Heart left ventricle (tissue), 16 donors: ENCODE data around the gene TCF20. TPM values are rescaled to one million over a fixed set of nuclear protein-coding genes. Genes with fewer than 3 reads are reported as not detected.

Source experiments
- ATAC-seq, 4 donors: fragments of 200-7000 bp; cut with Tn5 transposase; one replicate each; pipeline ENCODE4 v1.9.1; 2020 to 2022; ENCODE audit warnings: moderate library complexity in 4 of 4, mild to moderate bottlenecking in 3 of 4, moderate number of reproducible peaks in 1 of 4
- DNase-seq, 5 donors: peaks; one replicate each; pipeline ENCODE4 v3.0.0-alpha.2; 2020
- H3K27ac ChIP-seq, 12 donors: fragments of 200-600 bp; sonication (generic) in 4 of 12; one replicate each; pipeline versions ENCODE4 v1.5.0 to v1.8.0; 2016 to 2022; ENCODE audit warnings: mild to moderate bottlenecking in 2 of 12
- H3K27me3 ChIP-seq, 9 donors: fragments of 200-600 bp; sonication (generic) in 2 of 9; one replicate each; pipeline versions ENCODE4 v1.5.1 to v1.8.0; 2016 to 2022; ENCODE audit warnings: mild to moderate bottlenecking in 3 of 9
- H3K36me3 ChIP-seq, 9 donors: fragments of 200-600 bp; sonication (generic) in 2 of 9; one replicate each; pipeline versions ENCODE4 v1.5.0 to v1.8.0; 2018 to 2022; ENCODE audit warnings: mild to moderate bottlenecking in 2 of 9
- H3K4me1 ChIP-seq, 12 donors: fragments of 200-600 bp; sonication (generic) in 4 of 12; one replicate each; pipeline versions ENCODE4 v1.5.0 to v1.8.0; 2016 to 2022; ENCODE audit warnings: mild to moderate bottlenecking in 3 of 12
- H3K4me3 ChIP-seq, 12 donors: fragments of 200-600 bp; sonication (generic) in 4 of 12; one replicate each; pipeline versions ENCODE4 v1.5.0 to v1.8.0; 2017 to 2022; ENCODE audit warnings: mild to moderate bottlenecking in 9 of 12, moderate library complexity in 4 of 12
- H3K9me3 ChIP-seq, 12 donors: fragments of 200-600 bp; sonication (generic) in 4 of 12; one replicate each; pipeline versions ENCODE4 v1.5.0 to v1.8.0; 2016 to 2022; ENCODE audit warnings: mild to moderate bottlenecking in 1 of 12
- CTCF ChIP-seq, 12 donors: fragments of 200-600 bp; sonication (generic) in 4 of 12; IDR thresholded peaks; one replicate each; pipeline versions ENCODE4 v1.5.0 to v1.8.0; 2018 to 2022; ENCODE audit warnings: antibody characterized with exemption in 12 of 12, mild to moderate bottlenecking in 5 of 12
- POLR2A ChIP-seq, 2 donors: fragments of 450-650 bp; IDR thresholded peaks; one replicate each; pipeline ENCODE4 v1.6.1; 2017; ENCODE audit warnings: antibody characterized with exemption in 2 of 2, mild to moderate bottlenecking in 2 of 2, moderate library complexity in 2 of 2
- WGBS, 4 donors: extraction: QIAGEN DNeasy Blood & Tissue Kit in 2 of 4; methylation state at CpG; one replicate each; pipeline versions ENCODE4 v1.1.5 to v1.1.7; 2013 to 2018; 5-methylcytosine and 5-hydroxymethylcytosine counted together
- intact Hi-C, 10 donors: fragments of 100-400 bp; cut with DNase I; formaldehyde crosslinking; loops; one replicate each; pipeline versions ENCODE4 v1.11.1 to v1.14.2; 2022
- polyA plus RNA-seq, 2 donors: library from polyadenylated mRNA; stranded (reverse); fragments of 200-250 nt; gene quantifications; one replicate each; pipeline ENCODE4 v1.2.3, GENCODE V29; 2013
- total RNA-seq, 9 donors: library from RNA; depleted of rRNA in 2 of 9; stranded (reverse); fragments of >200 nt in 2 of 9; fragmentation: NEBNext Ultra II Directional in 3 of 9; extraction: Animal tissue kit (Norgen Biotek cat#: 25700) in 3 of 9; gene quantifications; one replicate each; pipeline versions ENCODE4 v1.1.0 to v1.2.4, GENCODE V29; 2016 to 2023
- donor health status: ischemic (EF 13 %, LVEDD 7.1; RV severe dilation, severe dysfunction).
- donor health status: healthy with polysubstance abuse.
- donor health status: DM: no; HTN: yes; CAD: no.
- donor health status: DM: no; HTN: no; CAD: no.
- donor health status: ischemic (EF 25% LVEDD 6.9; RV normal size, moderate dysfunction).
- donor health status: ischemic (EF 25% LVEDD 5.7; RV mildly dilated, moderate dysfunction).
- donor health status: healthy.
- donor health status: DM: yes; HTN: yes; CAD: no.
- donor health status: ischemic (EF 35%, LVEDD 5.7; RV mildly dilated, moderate dysfunction).
- donor health status: nonischemic (EF 11% LVEDD 7.7; RV severe dilation, severe dysfunction).
- donor health status: DM: yes; HTN: yes; CAD: no.
- donor health status: PGD.
- donor health status: ischemic (EF 29% LVEDD 5.4; RV normal size, mild dysfunction).
- donor health status: nonischemic (EF 23%, LVEDD 6.1; RV moderate dilation, normal function).

TCF20 gene
- total and polyA plus RNA-seq, 11 donors: 5.2 to 25.7 (median 15.7) TPM

DNA sequence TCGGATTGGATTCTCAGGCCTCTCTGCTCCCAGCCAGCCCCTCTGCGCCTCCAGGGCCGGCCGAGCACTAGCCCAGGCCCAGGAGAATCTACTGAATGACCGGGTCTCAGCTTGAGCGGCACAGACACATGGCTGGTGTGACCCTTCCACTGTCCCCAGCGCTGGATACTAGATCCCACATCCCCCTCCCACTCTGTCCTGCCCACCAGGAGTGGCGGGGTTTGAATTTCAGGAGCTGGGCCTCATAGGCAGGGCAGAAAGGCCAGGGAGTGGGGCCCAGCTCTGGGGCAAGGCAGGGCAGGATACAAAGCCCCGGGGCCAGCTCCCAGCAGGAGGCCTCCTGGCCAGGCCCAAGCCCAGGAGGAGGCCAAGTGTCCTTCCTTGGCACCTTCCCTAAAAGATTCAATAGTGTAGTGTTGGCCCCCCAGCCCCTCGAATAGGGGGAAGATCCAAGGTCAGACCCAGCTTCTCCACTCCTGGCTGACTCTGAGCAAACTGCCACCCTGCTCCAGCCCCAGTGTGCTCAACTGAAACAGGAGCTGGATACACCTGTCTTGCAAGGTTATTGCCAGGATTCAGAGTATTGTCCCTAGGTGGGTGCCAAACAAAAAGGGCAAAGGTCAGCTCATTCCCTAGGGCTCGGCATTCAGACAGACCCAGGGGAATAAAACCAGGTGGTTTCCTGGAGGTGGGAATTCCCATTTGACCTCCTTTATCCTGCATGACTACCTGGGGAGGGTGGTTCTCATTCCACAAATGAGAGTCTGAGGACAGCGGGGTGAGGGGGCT, 22.5 kb upstream of the TCF20 start:
- Histone ChIP-seq H3K27me3 (no peaks in the 10 kb centered on the region), H3K4me1 (peaks cover 0 to 16% (median 0%) of the 10 kb centered on the region in 12 donors), H3K4me3 (no peak overlapping the region), H3K27ac (no peak overlapping the region), H3K9me3 (no peaks in the 10 kb centered on the region), H3K36me3 (no peaks in the 10 kb centered on the region)
- TF ChIP-seq CTCF (IDR thresholded peaks at IDR 0.05): no peak
- no peak for TF ChIP-seq POLR2A (IDR thresholded peaks at IDR 0.05)
- DNase-seq (no peak), ATAC-seq (no peak)
- WGBS, 4 donors: 51 to 90% (median 85%) methylated on average over 4 to 12 of the region's 12 CpGs
- intact Hi-C loops: no loop called here

- Histone ChIP-seq H3K9me3 (no peaks in the 10 kb centered on the region), H3K36me3 (no peaks in the 10 kb centered on the region), H3K4me1 (peaks cover 0 to 11% (median 0%) of the 10 kb centered on the region in 12 donors), H3K27ac (no peak overlapping the region), H3K4me3 (no peak overlapping the region), H3K27me3 (peaks cover 0 to 6% (median 0%) of the 10 kb centered on the region in 9 donors)
- TF ChIP-seq CTCF (IDR thresholded peaks at IDR 0.05) (no peak), POLR2A (IDR thresholded peaks at IDR 0.05) (no peak)
- ATAC-seq: no peak
- intact Hi-C loops: no loop called here
- no peak for DNase-seq
- 81 to 89% (median 86%) methylated on average over 4 to 6 of the region's 6 CpGs for WGBS, 4 donors
These were observed 20.8 kb upstream of the TCF20 start for GRCh38 chr22:42291287-42291686.

DNA sequence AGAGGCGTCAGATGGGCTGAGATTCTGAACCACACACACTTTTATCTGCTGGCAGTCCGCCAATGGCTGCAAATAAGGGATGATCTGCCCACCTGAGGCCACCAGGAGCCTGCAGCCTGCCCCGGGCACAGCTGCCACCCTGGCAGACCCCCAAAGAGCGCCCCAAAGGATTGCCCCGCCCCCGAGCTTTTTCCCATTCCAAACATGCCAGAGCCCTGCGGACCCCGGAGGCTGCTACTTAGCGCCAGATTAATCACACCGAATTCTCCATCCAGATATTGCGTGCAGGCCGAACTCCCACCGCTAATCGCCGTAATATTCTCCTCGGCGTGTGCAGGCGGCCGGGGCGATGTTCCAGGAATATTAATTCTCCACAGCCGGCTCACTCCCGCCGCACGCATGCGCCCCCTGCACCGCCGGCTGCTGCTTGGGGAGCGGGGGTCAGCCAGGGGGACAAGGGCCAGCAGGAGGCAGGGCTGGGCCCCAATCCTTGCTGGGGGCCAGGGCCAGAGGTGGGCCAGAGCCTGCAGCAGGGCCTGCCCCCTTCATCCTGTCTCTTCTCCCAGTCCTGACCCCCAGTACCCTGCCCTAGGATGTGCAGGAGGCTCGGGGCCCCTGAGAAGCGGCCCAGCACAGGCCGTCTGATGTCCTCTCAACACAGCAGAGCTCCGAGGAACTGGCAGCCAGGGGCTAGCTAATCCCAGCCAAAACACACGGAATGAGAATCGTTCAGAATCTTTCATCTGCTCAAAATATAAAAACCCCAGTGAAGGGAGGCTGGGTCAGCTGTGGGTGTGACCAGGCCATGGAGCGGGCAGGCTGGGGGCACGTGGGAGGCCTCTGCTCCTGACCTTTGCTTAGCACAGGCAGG, 19.5 kb upstream of the TCF20 start:
- DNase-seq (peak in 1 of 5 donors; percentile 51), ATAC-seq (no peak)
- peaks cover 0 to 12% (median 4%) of the 10 kb centered on the region in 9 donors for H3K27me3 ChIP-seq
- H3K36me3 ChIP-seq: no peaks in the 10 kb centered on the region
- no peak overlapping the region for H3K27ac ChIP-seq
- intact Hi-C loops: no loop called here
- TF ChIP-seq POLR2A (IDR thresholded peaks at IDR 0.05) (no peak), CTCF (IDR thresholded peaks at IDR 0.05) (no peak)
- 49 to 80% (median 63%) methylated on average over 36 of the region's 36 CpGs for WGBS, 4 donors
- peaks cover 0 to 10% (median 0%) of the 10 kb centered on the region in 12 donors for H3K4me1 ChIP-seq
- no peak overlapping the region for H3K4me3 ChIP-seq
- H3K9me3 ChIP-seq: no peaks in the 10 kb centered on the region

- DNase-seq (peak in 1 of 5 donors; percentile 1), ATAC-seq (no peak)
- peaks cover 0 to 9% (median under 1%) of the 10 kb centered on the region in 12 donors for H3K4me1 ChIP-seq
- no peaks in the 10 kb centered on the region for H3K9me3 ChIP-seq
- WGBS, 4 donors: 86 to 90% (median 87%) methylated on average over 5 of the region's 5 CpGs
- no peak overlapping the region for H3K27ac ChIP-seq
- H3K36me3 ChIP-seq: no peaks in the 10 kb centered on the region
- H3K27me3 ChIP-seq: peaks cover 0 to 23% (median 15%) of the 10 kb centered on the region in 9 donors
- no peak overlapping the region for H3K4me3 ChIP-seq
- intact Hi-C loops: no loop called here
- TF ChIP-seq CTCF (IDR thresholded peaks at IDR 0.05) (no peak), POLR2A (IDR thresholded peaks at IDR 0.05) (no peak)
These were observed 18.3 kb upstream of the TCF20 start for GRCh38 chr22:42288791-42289190.
